ENCODE measurements around the gene ODF2L. TPM values are rescaled to one million over a fixed set of nuclear protein-coding genes. Genes with fewer than 3 reads are reported as not detected.
"Not testable (repeated sequence)": the region's sequence is repeated elsewhere in the genome, so short reads cannot be mapped to it uniquely, and the experiment has no call there.

Gene ODF2L
- total RNA-seq, 2 donors from 2014 or later, result 13.0 TPM

GRCh38 chr1:86389307-86389706 is 6.8 kb downstream of the ODF2L start:
- ATAC-seq (no peak), DNase-seq (no peak)
- intact Hi-C loops (cut with DNase I), result loop anchor here in 1 of 2 donors (10.0 kb wide), 1 partner anchor 695 kb away; no protein-coding TSS in a partner anchor

- DNase-seq (no peak), ATAC-seq (no peak)
- intact Hi-C loops (cut with DNase I), result loop anchor here in 1 of 2 donors (10.0 kb wide), 1 partner anchor 696 kb away; no protein-coding TSS in a partner anchor
Observed at GRCh38 chr1:86388777-86389176, 7.3 kb downstream of the ODF2L start.

GRCh38 chr1:86387916-86388627 is 8.1 kb downstream of the ODF2L start:
- intact Hi-C loops (cut with DNase I), result loop anchor here in 1 of 2 donors (10.0 kb wide), 1 partner anchor 697 kb away; no protein-coding TSS in a partner anchor

GRCh38 chr1:86382878-86383277 is 13.2 kb downstream of the ODF2L start:
- no peak for ATAC-seq
- intact Hi-C loops (cut with DNase I), result loop anchor here in 1 of 2 donors (5.0 to 10.0 kb wide), 2 partner anchors 359 to 702 kb away; no protein-coding TSS in a partner anchor
- no peak for DNase-seq

More at GRCh38 chr1:86387916-86388627, 8.1 kb downstream of the ODF2L start:
- DNase-seq (no peak), ATAC-seq (no peak)

- DNase-seq (no peak), ATAC-seq (no peak)
- intact Hi-C loops (cut with DNase I), result loop anchor here in 1 of 2 donors (2.0 to 10.0 kb wide), 3 partner anchors 120 to 704 kb away; no protein-coding TSS in a partner anchor
Observed at GRCh38 chr1:86381223-86381622, 14.9 kb downstream of the ODF2L start.

- intact Hi-C loops (cut with DNase I), result loop anchor here in 1 of 2 donors (2.0 to 10.0 kb wide), 3 partner anchors 120 to 704 kb away; no protein-coding TSS in a partner anchor
- DNase-seq, result no peak
- peak; percentile 57 to 68 for ATAC-seq
Observed at GRCh38 chr1:86380257-86380861, 15.8 kb downstream of the ODF2L start.

- no peak for DNase-seq
- no peak for ATAC-seq
- intact Hi-C loops (cut with DNase I), result loop anchor here in 1 of 2 donors (5.0 kb wide), 1 partner anchor 308 kb away; no protein-coding TSS in a partner anchor
Observed at GRCh38 chr1:86378813-86379212, 17.3 kb downstream of the ODF2L start.

- intact Hi-C loops (cut with DNase I), result loop anchor here in 1 of 2 donors (5.0 kb wide), 1 partner anchor 310 kb away; no protein-coding TSS in a partner anchor
- DNase-seq, result no peak
- ATAC-seq, result no peak
Observed at GRCh38 chr1:86377341-86377740, 18.8 kb downstream of the ODF2L start.

- intact Hi-C loops (cut with DNase I), result loop anchor here in 1 of 2 donors (5.0 kb wide), 1 partner anchor 312 kb away; no protein-coding TSS in a partner anchor
- no peak for DNase-seq
- ATAC-seq, result no peak
Observed at GRCh38 chr1:86375688-86376087, 20.4 kb downstream of the ODF2L start.

GRCh38 chr1:86370601-86371022 is 25.5 kb downstream of the ODF2L start:
- no peak for DNase-seq
- ATAC-seq, result no peak
- intact Hi-C loops (cut with DNase I), result no loop called here

GRCh38 chr1:86365896-86366295 is 30.2 kb downstream of the ODF2L start:
- ATAC-seq, result no peak

GRCh38 chr1:86362807-86363206 is 33.3 kb downstream of the ODF2L start:
- ATAC-seq (no peak), DNase-seq (no peak)
- intact Hi-C loops (cut with DNase I), result no loop called here

More at GRCh38 chr1:86365896-86366295, 30.2 kb downstream of the ODF2L start:
- DNase-seq, result no peak
- intact Hi-C loops (cut with DNase I), result no loop called here

GRCh38 chr1:86357796-86358195 is 38.3 kb downstream of the ODF2L start:
- intact Hi-C loops (cut with DNase I), result no loop called here
- ATAC-seq, result no peak
- no peak for DNase-seq

- no peak for DNase-seq
- ATAC-seq, result no peak
- intact Hi-C loops (cut with DNase I), result no loop called here
Observed at GRCh38 chr1:86356247-86356646, 39.9 kb downstream of the ODF2L start.

- ATAC-seq (peak in 1 of 2 donors; percentile 46), DNase-seq (no peak)
- intact Hi-C loops (cut with DNase I), result no loop called here
Observed at GRCh38 chr1:86352086-86352485, 44.0 kb downstream of the ODF2L start.

- intact Hi-C loops (cut with DNase I); ATAC-seq; DNase-seq: not testable (repeated sequence)
Observed at GRCh38 chr1:86350230-86350629, 45.9 kb downstream of the ODF2L start.

GRCh38 chr1:86346388-86346787 is 49.7 kb downstream of the ODF2L start:
- no peak for DNase-seq
- ATAC-seq, result no peak
- intact Hi-C loops (cut with DNase I), result no loop called here

- intact Hi-C loops (cut with DNase I), result no loop called here
- DNase-seq (no peak), ATAC-seq (no peak)
Observed at GRCh38 chr1:86345042-86345441, 51.1 kb downstream of the ODF2L start.

- no peak for DNase-seq
- ATAC-seq, result no peak
- intact Hi-C loops (cut with DNase I), result no loop called here
Observed at GRCh38 chr1:86339906-86340305, 56.2 kb downstream of the ODF2L start.

All from left cardiac atrium (tissue), 4 donors.